ENCODE measurements around the gene NXPH2. TPM values are rescaled to one million over a fixed set of nuclear protein-coding genes. Genes with fewer than 3 reads are reported as not detected.
"Not testable (repeated sequence)": the region's sequence is repeated elsewhere in the genome, so short reads cannot be mapped to it uniquely, and the experiment has no call there.

NXPH2 gene
- total RNA-seq, 1 experiment from 2014 or later = not detected

- DNase-seq (ENCODE audit: low read depth) = no peak
Observed at GRCh38 chr2:138711812-138712211, 68.4 kb downstream of the NXPH2 start.

GRCh38 chr2:138708682-138709241 lies 71.4 kb downstream of the NXPH2 start:
- peak; percentile 73 for DNase-seq (ENCODE audit: low read depth)

GRCh38 chr2:138707392-138708074 lies 72.7 kb downstream of the NXPH2 start:
- DNase-seq (ENCODE audit: low read depth) = peak; percentile 79

GRCh38 chr2:138703242-138703641 lies 76.9 kb downstream of the NXPH2 start:
- no peak for DNase-seq (ENCODE audit: low read depth)

- no peak for DNase-seq (ENCODE audit: low read depth)
Observed at GRCh38 chr2:138700716-138701115, 79.5 kb downstream of the NXPH2 start.

- DNase-seq (ENCODE audit: low read depth) = no peak
Observed at GRCh38 chr2:138699421-138699820, 80.8 kb downstream of the NXPH2 start.

GRCh38 chr2:138698428-138698827 lies 81.8 kb downstream of the NXPH2 start:
- DNase-seq (ENCODE audit: low read depth) = no peak

- no peak for DNase-seq (ENCODE audit: low read depth)
Observed at GRCh38 chr2:138691667-138692066, 88.5 kb downstream of the NXPH2 start.

- no peak for DNase-seq (ENCODE audit: low read depth)
Observed at GRCh38 chr2:138689705-138690104, 90.5 kb downstream of the NXPH2 start.

GRCh38 chr2:138682163-138682562 lies 98.0 kb downstream of the NXPH2 start:
- no peak for DNase-seq (ENCODE audit: low read depth)

GRCh38 chr2:138677221-138677620 lies 103.0 kb downstream of the NXPH2 start:
- DNase-seq (ENCODE audit: low read depth) = no peak

GRCh38 chr2:138676619-138677021 lies 103.6 kb downstream of the NXPH2 start:
- DNase-seq (ENCODE audit: low read depth) = no peak

GRCh38 chr2:138671566-138671965 lies 108.6 kb downstream of the NXPH2 start:
- no peak for DNase-seq (ENCODE audit: low read depth)

- no peak for DNase-seq (ENCODE audit: low read depth)
Observed at GRCh38 chr2:138670734-138671133, 109.5 kb downstream of the NXPH2 start.

- DNase-seq (ENCODE audit: low read depth) = no peak
Observed at GRCh38 chr2:138665937-138666336, 114.3 kb downstream of the NXPH2 start.

GRCh38 chr2:138658187-138658894 lies 121.8 kb downstream of the NXPH2 start:
- DNase-seq (ENCODE audit: low read depth) = no peak

- DNase-seq (ENCODE audit: low read depth) = no peak
Observed at GRCh38 chr2:138654146-138654545, 126.0 kb downstream of the NXPH2 start.

- DNase-seq (ENCODE audit: low read depth) = no peak
Observed at GRCh38 chr2:138652378-138652777, 127.8 kb downstream of the NXPH2 start.

GRCh38 chr2:138649571-138649970 lies 130.6 kb downstream of the NXPH2 start:
- DNase-seq (ENCODE audit: low read depth) = no peak

GRCh38 chr2:138648606-138649005 lies 131.6 kb downstream of the NXPH2 start:
- DNase-seq (ENCODE audit: low read depth) = no peak

- not testable (repeated sequence) for DNase-seq (ENCODE audit: low read depth)
Observed at GRCh38 chr2:138644776-138645175, 135.4 kb downstream of the NXPH2 start.

GRCh38 chr2:138640921-138641676 lies 139.1 kb downstream of the NXPH2 start:
- no peak for DNase-seq (ENCODE audit: low read depth)

All from LHCN-M2 (cell line).